Pulmonary artery endothelial cell (primary cell): Measurements from ENCODE around the gene ATP5PD. TPM values are rescaled to one million over a fixed set of nuclear protein-coding genes. Genes with fewer than 3 reads are reported as not detected.
A peak's percentile ranks its signal among the peaks of the same experiment; 100 is the strongest.
"Not testable (repeated sequence)": the region's sequence is repeated elsewhere in the genome, so short reads cannot be mapped to it uniquely, and the experiment has no call there.

Experiments
- DNase-seq: peaks from one replicate; pipeline ENCODE4 v3.0.0-alpha.2; 2011; ENCODE audit warnings: low read depth, low spot score
- total RNA-seq: library from RNA; depleted of rRNA; stranded (reverse); fragments of >200 nt; gene quantifications from 2 replicates; pipeline ENCODE4 v1.2.3, GENCODE V29; 2014

ATP5PD gene
- total RNA-seq, 1 donor from 2014 or later, result 218 TPM

DNA sequence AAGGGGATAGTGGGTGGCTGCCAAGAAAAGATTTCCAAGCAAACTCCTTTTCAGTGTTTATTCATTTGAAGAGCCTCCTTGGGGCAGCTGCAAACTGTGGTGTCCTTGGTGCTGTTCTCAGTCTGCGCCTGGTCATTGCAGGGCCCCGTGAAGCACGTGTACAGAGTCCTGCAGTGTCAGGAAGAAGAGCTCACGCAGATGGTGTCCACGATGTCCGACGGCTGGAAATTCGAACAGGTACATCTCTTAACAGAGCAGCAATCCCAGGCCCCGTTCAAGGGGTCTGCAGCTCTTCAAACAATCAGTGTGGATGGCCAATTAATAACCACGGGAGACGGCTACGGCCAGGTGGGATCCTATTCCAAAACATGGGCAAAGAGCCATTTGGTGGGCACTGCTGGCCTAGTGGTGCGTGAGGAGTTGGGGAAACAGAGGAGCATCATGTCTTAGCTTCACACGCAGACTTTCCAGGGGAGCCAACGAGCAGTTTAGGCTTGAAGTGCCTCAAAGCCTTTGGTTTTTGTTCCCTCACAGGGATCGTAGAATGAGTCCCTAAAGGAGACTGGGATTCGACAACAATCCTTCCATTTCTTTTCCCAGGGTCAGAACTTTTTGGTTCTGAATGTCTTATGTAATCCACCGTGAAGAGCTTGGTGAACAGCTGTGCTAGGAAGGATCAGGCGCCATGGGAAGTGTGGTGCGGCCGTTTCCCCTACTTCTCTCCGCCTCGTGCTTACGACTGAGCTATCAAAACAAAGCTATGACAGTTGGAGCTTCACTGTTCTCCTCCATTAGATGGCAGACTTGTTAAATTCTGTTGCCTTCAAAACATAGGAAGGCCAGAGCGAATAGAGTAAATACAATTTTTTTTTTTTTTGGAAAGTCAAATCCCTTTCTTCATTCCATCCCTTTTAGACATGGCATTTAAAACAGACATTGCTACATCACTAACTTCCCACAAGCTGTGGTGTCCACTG, 12.9 kb upstream of the ATP5PD start:
- peak; percentile 27 for DNase-seq

DNA sequence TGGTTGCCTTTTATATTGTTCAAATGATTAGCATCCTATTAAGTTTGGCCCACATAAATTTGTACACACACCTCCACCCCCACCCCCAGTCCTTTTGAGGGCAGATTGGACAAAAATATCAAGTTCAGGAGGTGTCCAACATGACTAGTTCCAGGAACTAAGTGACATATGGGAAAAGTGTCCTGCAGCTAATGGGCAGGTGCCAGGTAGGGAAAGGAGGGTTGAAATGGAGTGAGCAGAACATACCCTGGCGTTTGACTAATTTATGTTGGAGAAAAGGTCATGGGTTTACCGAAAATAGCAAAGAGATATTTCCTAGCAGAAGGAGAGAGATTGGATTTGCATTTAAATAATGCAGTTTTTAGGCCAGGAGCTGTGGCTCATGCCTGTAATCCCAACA, 5.2 kb upstream of the ATP5PD start:
- no peak for DNase-seq

DNA sequence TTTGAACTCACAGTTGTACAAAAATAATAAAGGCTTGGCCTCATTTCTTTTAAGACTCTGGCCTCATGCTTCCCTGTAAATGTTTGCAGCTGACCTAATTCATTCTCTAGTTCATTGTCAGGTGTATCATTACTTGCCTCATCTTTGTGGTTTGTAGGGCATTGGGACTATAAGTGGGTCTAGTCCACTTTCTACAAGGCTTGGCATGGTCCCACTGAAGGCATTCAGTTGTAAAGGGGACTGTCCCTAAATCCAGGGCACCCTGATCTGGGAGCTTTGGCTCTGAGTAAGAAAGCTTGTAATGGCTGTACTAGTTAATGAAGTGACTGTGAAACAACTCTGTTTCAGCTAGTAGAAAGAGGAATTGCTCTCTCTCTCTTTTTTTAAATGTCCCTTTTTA, 2.9 kb upstream of the ATP5PD start:
- DNase-seq, result no peak

DNA sequence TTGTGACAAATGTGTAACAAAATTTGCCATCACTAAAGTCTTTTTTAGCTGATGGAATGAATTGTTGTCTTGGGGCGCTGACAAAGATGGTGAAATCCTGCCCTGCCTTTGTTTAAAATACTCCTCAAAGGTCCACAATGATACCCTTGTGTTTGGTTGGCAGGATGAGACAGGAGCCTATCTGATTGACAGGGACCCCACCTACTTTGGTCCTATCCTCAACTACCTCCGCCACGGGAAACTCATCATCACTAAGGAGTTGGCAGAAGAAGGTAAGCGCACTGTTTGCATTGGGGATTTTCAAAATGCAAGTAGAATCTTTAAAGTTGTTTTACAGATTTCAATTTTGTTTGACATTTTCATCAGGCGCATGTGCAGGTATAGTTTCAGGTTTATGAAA, 2.3 kb upstream of the ATP5PD start:
- no peak for DNase-seq

DNA sequence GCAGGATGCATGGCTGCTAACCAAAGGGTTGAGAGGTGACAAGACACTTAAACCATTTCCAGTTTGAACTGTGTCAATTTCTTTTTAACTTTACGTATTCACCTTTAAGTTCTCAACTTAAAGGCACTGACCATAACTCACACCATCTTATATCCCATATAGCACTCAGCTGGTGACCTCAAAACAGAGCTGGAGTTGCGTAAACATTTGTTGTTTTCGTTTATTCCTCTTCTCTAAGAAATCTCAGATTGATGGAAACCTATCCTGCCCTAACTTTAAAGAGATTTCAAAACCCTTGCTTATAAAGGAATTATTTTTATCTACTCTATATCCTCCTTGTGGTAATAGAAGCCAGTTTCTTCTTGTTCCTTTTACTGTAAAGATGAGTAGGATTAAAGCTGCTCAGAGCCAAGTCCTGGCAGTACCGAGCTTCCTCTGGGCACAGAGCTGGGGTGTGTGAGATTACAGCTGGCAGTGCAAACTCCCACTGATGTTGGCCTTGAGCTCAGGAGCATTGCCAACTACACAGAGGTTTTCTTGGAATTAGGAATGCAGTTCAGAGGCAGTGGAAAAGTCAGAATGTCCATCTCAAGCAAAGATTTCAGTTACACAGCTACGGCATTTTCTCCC, 1.6 kb upstream of the ATP5PD start:
- no peak for DNase-seq

DNA sequence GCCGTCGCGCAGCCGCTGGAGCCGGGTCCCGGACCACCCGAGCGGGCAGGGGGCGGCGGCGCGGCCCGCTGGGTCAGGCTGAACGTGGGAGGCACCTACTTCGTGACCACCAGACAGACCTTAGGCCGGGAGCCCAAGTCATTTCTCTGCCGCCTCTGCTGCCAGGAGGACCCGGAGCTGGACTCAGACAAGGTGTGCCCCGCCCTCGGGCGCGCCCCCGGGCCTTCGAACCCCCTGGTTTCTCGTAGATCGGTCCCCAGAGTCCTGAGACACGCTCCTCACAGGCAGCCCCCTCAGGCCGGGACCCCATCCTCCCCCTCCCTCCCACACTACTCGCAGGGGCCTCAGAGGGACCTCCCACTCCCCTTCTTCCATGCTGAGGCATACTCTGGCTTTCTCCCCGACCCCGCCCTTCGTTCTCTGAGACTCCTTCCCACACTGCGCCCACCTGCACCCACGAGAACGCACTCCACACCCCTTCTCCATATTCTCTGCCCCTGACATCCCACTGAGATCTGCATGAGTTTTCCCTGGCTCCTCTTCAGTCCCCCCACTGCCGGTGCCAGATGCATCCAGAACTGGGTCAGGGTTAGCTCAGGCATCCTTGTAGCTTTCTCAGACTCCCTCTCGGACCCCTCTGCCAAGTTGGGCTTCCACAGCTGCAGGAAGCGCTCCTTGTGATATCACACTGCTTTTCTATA, 779 bp upstream of the ATP5PD start:
- no peak for DNase-seq

DNA sequence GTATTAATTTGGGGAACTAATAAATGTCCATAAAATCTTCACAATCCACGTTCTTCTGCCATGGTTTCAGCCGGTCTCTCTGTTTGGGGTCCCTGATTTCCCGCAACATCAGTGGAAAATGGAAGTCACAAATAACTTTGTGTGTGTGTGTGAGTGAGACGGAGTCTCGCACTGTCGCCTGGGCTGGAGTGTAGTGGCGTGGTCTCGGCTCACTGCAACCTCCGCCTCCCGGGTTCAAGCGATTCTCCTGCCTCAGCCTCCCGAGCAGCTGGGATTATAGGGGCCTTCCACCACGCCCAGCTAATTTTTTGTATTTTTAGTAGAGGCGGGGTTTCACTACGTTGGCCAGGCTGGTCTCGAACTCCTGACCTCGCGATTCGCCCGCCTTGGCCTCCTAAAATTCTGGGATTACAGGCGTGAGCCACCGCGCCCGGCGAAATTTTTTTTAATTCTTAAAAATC, 793 bp downstream of the ATP5PD start:
- not testable (repeated sequence) for DNase-seq

DNA sequence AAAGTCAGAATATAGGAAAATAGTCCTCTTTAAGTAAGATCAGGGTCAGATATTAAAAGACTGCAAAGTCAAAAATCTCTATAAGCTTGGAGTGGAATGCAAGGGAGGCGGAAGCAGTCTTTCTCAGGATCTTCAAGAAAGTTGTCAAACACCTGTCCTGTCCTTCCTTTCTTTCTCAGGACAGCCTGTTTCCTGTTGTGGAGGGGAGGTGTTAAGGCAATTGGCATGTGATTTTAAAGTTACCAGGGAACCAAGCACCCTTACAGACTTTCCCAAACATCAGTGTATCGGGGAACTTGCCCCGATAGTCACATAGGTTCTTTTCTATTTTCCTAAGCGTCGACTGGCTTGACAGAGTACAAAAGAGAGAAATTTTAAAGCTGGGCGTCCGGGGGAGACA, 2.1 kb downstream of the ATP5PD start:
- DNase-seq, result no peak

DNA sequence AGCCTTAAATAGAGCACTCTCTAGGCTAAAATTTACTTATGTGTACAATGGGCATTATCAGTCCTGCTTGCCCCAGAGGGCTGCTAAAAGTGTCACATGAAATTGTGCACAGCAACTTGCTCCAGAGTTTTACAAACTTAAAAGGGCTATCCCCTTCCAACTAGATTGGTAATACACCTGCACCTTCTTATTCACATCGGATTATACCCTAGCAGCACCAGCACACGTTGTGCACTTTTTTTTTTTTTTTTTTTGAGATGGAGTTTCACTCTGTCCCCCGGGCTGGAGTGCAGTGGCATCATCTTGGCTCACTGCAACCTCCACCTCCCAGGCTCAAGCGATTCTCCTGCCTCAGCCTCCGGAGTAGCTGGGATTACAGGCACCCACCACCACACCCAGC, 3.0 kb downstream of the ATP5PD start:
- not testable (repeated sequence) for DNase-seq

DNA sequence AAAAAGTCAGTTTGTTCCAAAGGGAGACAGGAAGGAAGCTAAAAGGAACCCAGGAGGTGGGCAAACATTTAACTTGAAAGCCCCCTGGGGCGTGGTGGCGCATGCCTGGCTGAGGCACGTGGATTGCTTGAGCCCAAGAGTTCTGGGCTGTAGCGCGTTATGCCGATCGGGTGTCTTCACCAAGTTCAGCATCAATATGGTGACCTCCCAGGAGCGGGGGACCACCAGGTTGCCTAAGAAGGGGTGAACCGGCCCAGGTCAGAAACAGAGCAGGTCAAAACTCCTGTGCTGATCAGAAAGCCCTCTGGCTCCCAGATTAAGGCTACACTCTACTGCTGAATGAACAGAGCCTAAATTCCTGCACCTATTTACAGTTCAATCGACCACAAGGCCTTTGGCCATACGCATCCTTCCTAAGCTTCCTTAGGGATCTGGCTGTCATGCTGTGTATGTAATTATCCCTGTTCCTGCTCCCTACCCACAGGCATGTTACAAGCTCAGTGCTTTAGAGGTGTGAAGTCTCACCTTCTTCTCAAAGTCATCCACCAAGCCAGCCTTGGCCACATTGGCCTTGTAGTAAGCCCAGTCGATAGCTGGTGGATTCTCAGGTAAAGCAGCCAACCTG, 5.0 kb downstream of the ATP5PD start:
- no peak for DNase-seq

DNA sequence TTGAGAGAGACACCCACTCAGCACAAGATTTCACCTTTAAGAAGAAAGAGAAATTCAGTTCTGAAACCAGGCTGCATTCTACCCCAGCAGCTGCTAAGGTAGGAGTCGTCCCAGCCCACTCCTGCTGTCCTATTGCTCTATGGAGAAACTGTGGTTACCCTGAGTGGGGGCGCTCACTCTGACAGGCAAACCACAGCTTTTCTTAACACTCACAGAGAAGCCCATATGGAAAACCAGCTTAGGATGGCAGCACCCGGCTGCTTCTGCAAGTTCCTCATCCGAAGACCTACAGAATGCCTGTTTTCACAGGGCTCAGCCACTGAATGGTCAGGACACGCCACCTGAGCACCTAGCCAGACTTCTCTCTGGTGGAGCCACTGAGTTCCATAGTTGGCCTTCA, 7.5 kb downstream of the ATP5PD start:
- no peak for DNase-seq

DNA sequence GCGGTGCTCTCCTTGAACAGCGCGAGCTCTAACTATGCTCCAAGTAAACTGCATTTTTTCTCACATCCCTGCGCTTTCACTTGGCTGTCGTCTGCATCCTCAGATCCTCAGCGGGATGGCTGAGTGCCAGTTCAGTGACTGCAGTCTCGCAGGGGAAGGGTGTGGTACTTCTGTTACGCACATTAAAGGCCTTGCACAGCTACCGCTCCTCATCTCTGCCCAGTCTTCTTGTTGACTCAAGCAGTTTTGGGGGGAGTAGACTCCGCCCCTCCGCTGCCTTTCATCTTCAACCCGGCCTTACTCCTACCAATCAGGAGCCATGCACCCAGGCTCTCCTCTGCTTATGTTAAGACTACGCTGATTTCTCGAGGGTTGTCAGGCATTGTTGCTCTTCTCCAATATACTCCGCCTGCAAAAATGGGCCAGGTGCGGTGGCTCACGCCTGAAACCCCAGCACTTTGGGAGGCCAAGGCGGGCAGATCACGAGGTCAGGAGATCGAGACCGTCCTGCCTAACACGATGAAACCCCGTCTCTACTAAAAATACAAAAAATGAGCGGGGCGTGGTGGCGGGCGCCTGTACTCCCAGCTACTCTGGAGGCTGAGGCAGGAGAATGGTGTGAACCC, 10.0 kb downstream of the ATP5PD start:
- no peak for DNase-seq

DNA sequence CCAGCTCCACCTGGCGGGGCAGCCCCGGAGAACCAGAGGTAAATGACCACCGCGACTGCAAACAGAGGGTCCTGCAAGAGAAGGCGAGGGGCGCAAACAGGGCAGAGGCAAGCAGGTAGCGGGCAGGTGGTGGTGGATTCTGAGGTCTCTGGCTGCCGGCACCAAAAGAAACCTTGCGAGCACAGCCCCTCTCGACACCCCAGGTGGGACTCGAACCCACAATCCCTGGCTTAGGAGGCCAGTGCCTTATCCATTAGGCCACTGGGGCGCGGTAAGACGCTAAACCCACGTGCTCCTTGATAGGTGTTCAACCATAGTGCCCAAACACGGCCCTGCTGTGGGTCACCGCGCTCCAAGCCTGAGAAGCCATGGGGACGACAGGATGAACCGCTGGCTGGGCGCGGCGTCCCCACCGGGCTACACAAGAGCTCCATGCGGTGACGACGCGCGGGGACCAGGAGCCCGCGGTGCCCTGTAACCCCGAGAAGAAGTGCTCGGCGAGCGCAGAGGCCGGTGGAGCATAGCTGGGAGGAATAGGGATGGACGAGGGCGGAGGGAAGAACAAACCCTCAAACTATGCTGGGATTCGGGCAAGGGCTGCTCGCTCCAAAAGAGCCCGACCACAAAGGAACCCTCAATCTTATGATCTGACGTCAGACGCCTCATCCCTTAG, 12.4 kb downstream of the ATP5PD start:
- DNase-seq, result peak; percentile 58

DNA sequence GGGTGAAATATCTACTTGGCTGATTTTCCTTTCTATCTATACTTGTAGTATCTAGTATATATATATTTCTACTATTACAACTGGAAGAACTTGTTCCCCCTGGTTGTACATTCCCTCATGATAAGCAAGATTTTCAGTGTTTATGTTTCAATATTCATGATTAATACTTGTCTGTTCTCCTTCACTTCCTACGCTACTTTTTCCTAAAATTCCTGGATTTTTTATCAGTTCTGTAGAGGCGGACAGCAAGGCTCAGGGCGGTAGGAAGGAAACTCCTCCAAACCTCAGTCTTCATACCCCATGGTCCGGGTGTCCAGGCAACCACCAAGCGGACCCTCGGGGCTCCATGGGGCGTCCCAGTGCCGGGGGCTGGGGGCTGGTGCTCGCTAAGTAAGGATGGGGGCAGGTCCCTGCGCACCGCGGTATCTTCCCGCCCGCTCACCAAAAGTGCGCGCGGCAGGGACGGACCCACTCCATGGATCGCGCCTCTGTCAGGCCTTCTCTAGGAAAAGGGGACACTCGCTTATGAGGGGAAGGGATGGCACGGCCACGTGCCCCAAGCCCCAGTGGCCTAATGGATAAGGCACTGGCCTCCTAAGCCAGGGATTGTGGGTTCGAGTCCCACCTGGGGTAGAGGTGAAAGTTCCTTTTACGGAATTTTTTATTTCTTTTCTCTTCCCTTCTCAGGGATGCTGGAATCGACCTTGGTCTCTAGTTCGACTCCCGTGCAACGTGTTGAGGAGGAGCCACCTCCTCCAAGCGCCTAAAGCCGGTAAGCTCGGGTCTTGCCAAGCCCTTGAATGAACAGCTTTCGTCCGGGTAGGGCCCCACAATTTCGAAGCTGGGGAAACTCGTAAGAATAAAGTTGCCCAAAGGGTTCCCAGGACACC, 13.2 kb downstream of the ATP5PD start:
- peak; percentile 47 for DNase-seq

DNA sequence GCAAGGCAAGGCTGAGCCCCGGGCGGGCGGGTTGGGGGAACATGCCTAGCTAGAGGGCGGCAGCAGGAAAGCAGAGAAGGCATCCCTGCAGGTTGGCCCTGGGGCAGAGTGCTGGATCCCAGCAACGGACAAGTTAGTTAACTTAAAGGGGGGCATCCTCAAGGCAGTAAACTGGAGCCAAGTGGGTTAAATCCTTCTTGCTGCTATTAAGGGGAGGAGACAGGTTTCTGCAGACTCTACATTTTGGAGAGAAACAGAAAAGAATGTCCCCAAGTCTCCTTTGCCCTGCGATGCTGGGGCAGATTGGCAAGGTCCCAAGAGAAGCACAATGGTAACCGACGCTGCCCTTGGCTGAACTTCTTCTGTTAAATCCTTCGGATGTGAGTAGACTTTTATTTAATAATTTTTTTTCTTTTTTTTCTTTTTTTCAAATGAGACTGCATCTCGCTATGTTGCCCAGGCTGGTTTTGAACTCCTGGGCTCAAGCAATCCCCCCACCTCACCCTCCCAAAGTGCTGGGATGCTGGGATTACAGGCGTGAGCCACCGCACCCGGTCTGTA, 14.0 kb downstream of the ATP5PD start:
- DNase-seq, result no peak

DNA sequence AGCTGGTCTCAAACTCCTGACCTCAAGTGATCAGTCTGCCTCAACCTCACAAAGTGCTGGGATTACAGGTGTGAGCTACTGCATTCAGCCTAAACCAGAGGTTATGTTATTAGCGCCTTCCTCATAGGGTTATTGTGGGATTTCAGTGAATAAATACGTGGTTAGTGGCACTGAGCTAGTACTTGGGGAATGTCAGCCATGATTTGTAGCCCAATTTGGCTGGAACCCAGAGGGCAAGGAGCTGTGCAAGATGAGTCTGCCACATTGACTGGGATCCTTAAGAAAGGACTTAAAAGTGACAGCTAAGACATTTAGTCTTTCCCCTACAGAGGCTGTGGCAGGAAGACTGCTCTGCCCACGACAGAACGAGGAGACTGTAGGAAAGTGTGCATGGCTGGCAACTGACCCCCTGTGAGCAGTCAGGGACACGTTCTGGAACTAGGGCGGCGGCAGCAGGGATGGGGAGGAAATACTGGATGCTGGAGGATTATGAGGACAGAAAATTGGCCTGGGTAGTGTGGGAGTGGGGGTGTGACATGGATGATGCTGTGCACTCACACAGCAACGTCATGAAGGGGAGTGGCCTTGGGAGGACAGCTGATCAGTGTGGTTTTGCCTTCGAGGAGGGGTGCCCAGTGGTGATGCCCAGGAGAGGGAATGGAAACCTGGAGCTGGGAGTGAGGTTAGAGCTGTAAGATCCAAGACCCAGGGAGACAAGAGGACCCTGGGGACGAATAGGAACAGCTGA, 14.6 kb downstream of the ATP5PD start:
- DNase-seq, result no peak

DNA sequence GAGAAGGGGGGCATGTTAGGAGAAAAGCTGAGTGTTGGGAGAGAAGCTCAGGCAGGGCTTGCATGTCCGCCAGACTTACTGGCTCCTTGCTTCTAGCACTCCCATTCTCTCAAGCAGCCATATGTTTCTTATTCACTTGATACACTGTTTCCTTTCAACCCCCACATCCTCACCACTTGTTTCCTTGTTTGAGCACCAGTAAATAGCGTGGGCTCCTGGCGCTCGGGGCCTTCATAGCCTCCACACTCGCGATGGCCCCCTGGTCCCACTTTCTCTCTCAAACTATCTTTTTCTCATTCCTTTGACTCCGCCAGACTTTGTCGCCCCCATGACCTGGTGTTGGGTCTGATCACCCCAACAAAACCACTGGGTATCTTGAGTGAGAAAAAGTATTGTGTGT, 16.6 kb downstream of the ATP5PD start:
- DNase-seq, result no peak

DNA sequence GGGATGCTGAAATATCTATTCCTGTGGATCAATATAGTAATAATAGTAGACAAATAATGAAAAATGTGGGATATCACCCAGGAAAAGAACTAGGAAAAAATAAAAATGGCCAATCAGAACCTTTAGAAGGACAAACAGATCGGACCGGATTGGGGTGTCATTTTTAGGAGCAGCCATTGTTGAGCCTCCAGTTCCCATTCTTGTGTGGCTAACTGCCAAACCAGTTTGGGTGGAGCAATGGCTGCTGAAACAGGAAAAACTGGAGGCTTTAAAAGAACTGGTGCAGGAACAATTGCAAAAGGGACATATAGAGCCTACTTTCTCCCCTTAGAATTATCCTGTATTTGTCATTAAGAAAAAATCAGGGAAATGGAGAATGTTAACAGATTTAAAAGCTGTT, 20.1 kb downstream of the ATP5PD start:
- not testable (repeated sequence) for DNase-seq

DNA sequence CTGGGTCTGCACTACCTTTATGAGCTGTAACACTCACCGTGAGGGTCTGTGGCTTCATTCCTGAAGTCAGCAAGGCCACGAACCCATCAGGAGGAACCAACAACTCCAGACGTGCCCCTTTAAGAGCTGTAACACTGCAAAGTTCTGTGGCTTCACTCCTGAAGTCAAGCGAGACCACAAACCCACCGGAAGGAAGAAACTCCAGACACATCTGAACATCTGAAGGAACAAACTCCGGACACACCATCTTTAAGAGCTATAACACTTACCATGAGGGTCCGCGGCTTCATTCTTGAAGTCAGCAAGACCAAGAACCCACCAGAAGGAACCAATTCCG, 21.4 kb downstream of the ATP5PD start:
- not testable (repeated sequence) for DNase-seq
